HFF-Myc (cell line): ENCODE results near the gene KCND3.

Experiments used
- DNase-seq: peaks from one replicate; pipeline ENCODE4 v3.0.0-alpha.2; 2011; ENCODE audit warnings: low read depth; ENCODE audit errors: extremely low read depth
- H3K4me3 ChIP-seq: replicated peaks from 2 replicates; pipeline ENCODE4 v1.5.1; 2011; ENCODE audit warnings: low read depth, mild to moderate bottlenecking, control low read depth, low read length
- CTCF ChIP-seq: IDR thresholded peaks from 2 replicates; pipeline ENCODE4 v1.5.1; 2012; ENCODE audit warnings: mild to moderate bottlenecking, low read depth, low read length, control low read depth; ENCODE audit errors: missing control alignments

Gene KCND3

GRCh38 chr1:111878091-111878490, 111.4 kb downstream of the KCND3 start:
- TF ChIP-seq CTCF = no peak
- DNase-seq = no peak
- H3K4me3 ChIP-seq = no peak overlapping the region

GRCh38 chr1:111876631-111877030, 112.8 kb downstream of the KCND3 start:
- DNase-seq = no peak
- no peak overlapping the region for H3K4me3 ChIP-seq
- no peak for TF ChIP-seq CTCF

GRCh38 chr1:111875640-111876039, 113.8 kb downstream of the KCND3 start:
- H3K4me3 ChIP-seq = no peak overlapping the region
- no peak for TF ChIP-seq CTCF
- no peak for DNase-seq

- no peak for TF ChIP-seq CTCF
- no peak for DNase-seq
- no peak overlapping the region for H3K4me3 ChIP-seq
Measured at GRCh38 chr1:111873460-111874030, 115.9 kb downstream of the KCND3 start.

GRCh38 chr1:111870181-111870580, 119.3 kb downstream of the KCND3 start:
- H3K4me3 ChIP-seq = no peak overlapping the region
- DNase-seq = no peak
- TF ChIP-seq CTCF = no peak

- DNase-seq = no peak
- no peak for TF ChIP-seq CTCF
- H3K4me3 ChIP-seq = no peak overlapping the region
Measured at GRCh38 chr1:111867868-111868440, 121.5 kb downstream of the KCND3 start.

- DNase-seq = no peak
- TF ChIP-seq CTCF = no peak
- no peak overlapping the region for H3K4me3 ChIP-seq
Measured at GRCh38 chr1:111864862-111865261, 124.6 kb downstream of the KCND3 start.
